Measurements from ENCODE around the gene AGAP1.

The AGAP1 gene

DNA sequence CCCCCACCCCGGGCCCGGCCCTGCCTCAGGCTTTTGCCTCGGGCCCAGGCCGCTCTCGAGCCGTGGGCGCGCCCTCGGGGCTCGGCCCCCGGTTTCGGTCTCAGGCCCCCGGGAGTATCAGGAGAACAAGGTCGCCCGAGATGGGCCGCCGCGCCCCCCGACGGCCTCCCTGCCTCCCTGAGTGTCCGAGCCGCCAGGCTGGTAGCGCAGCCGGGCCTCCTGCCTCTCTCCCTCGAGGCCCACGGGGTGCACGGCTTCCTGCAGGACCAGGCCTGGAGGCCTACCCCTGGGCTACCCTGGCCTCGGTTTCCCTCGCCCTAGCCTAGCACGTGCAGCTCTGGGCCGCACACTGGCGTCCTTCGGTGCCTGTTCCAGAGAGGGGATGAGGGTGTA is 665.9 kb downstream of the AGAP1 start:
- TF ChIP-seq FOXP2 (optimal IDR thresholded peaks at IDR 0.05; ENCODE audit: borderline replicate concordance, extremely low read depth, extremely low read length, insufficient read depth) = no peak
- no peak for TF ChIP-seq POLR2AphosphoS5 (IDR thresholded peaks at IDR 0.05; ENCODE audit: low read depth, low read length)
- TF ChIP-seq SIN3A (IDR thresholded peaks at IDR 0.05; ENCODE audit: borderline replicate concordance, insufficient read depth, low read length) = no peak
- TF ChIP-seq, protein P1, sequence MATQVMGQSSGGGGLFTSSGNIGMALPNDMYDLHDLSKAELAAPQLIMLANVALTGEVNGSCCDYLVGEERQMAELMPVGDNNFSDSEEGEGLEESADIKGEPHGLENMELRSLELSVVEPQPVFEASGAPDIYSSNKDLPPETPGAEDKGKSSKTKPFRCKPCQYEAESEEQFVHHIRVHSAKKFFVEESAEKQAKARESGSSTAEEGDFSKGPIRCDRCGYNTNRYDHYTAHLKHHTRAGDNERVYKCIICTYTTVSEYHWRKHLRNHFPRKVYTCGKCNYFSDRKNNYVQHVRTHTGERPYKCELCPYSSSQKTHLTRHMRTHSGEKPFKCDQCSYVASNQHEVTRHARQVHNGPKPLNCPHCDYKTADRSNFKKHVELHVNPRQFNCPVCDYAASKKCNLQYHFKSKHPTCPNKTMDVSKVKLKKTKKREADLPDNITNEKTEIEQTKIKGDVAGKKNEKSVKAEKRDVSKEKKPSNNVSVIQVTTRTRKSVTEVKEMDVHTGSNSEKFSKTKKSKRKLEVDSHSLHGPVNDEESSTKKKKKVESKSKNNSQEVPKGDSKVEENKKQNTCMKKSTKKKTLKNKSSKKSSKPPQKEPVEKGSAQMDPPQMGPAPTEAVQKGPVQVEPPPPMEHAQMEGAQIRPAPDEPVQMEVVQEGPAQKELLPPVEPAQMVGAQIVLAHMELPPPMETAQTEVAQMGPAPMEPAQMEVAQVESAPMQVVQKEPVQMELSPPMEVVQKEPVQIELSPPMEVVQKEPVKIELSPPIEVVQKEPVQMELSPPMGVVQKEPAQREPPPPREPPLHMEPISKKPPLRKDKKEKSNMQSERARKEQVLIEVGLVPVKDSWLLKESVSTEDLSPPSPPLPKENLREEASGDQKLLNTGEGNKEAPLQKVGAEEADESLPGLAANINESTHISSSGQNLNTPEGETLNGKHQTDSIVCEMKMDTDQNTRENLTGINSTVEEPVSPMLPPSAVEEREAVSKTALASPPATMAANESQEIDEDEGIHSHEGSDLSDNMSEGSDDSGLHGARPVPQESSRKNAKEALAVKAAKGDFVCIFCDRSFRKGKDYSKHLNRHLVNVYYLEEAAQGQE (IDR thresholded peaks at IDR 0.05; ENCODE audit: insufficient read depth in 1 of 2, low read depth in 2 of 2, low read length in 2 of 2) = no peak
- no peak for TF ChIP-seq TAF1 (IDR thresholded peaks at IDR 0.05; ENCODE audit: borderline replicate concordance, insufficient read depth, low read length)

DNA sequence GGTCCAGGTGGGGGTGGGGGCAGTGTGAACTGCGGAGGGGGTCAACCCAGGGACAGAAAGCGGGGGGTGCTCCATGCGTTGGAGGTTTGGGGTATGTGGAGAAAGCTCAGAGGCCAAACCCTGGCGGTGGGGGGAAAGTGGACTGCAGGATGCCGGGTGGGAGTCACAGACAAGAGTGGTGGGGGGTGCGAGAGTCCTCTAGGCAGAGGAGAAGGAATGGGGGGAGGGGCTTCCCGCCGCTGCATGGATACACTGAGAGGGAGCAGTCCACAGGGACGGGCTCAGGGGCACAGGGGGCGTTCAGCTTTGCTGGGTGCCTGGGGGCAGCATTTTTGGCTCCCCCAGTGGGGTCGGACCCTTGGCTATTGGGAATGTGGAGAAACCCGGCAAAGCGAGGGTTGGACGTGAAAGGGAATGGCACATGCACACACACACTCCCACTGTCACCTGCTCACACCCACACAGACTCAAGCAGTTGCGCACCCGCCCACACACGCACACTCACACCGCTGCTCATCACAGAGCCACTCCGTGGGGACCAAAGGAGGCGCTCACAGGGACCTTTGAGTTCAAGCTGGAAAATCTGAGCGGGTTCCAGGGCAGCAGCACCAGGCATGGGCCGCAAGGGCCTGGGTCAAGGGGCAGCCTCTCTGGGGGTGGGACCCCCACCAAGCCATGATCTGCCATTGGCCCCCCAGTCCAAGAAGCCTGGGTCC is 666.7 kb downstream of the AGAP1 start:
- TF ChIP-seq POLR2AphosphoS5 (IDR thresholded peaks at IDR 0.05; ENCODE audit: low read depth, low read length) (no peak), FOXP2 (optimal IDR thresholded peaks at IDR 0.05; ENCODE audit: borderline replicate concordance, extremely low read depth, extremely low read length, insufficient read depth) (no peak), SIN3A (IDR thresholded peaks at IDR 0.05; ENCODE audit: borderline replicate concordance, insufficient read depth, low read length) (no peak), TAF1 (IDR thresholded peaks at IDR 0.05; ENCODE audit: borderline replicate concordance, insufficient read depth, low read length) (no peak)
- TF ChIP-seq, protein P1 (IDR thresholded peaks at IDR 0.05; ENCODE audit: insufficient read depth in 1 of 2, low read depth in 2 of 2, low read length in 2 of 2) = no peak

DNA sequence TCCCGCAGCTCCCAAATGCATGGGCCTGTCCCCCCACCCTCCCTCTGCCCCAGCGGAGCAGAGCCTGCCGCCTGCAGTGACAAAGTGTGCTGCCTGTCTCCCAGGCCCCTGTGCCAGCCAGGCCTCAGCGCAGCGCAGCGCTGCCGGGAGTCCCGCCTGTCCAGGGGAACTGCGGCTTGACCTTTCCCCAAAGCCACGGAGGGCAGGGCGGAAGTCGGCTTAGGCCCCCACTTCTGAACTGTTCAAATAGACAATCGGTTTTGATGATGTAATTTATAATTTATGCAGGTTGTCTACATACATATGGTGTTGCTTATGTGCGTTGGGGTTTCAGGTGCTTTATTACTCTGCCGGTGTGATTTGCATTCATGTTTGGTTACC is 667.2 kb downstream of the AGAP1 start:
- TF ChIP-seq FOXP2 (optimal IDR thresholded peaks at IDR 0.05; ENCODE audit: borderline replicate concordance, extremely low read depth, extremely low read length, insufficient read depth) (no peak), SIN3A (IDR thresholded peaks at IDR 0.05; ENCODE audit: borderline replicate concordance, insufficient read depth, low read length) (no peak), TAF1 (IDR thresholded peaks at IDR 0.05; ENCODE audit: borderline replicate concordance, insufficient read depth, low read length) (no peak)
- TF ChIP-seq, protein P1 (IDR thresholded peaks at IDR 0.05; ENCODE audit: insufficient read depth in 1 of 2, low read depth in 2 of 2, low read length in 2 of 2) = no peak

DNA sequence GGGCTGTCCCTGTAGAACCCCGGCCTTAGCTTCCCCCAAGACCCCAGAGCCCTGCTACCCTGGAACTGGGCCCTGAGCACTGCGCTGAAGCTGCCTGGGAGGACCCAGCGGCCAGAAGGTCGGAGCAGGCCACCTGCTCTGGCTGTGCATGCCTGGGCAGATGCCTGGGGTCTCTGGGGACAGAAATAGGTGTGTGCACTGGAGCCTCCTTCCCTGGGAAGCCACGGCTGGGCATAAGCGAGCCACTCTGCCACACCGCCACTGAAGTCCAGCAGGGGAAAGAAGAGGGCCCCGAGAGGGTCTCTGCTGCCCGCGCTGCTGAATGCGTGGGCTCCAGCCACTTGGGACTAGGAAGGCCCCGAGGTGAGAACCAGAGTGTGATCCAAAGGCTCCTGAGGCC is 667.7 kb downstream of the AGAP1 start:
- TF ChIP-seq POLR2AphosphoS5 (IDR thresholded peaks at IDR 0.05; ENCODE audit: low read depth, low read length) (no peak), TAF1 (IDR thresholded peaks at IDR 0.05; ENCODE audit: borderline replicate concordance, insufficient read depth, low read length) (no peak), SIN3A (IDR thresholded peaks at IDR 0.05; ENCODE audit: borderline replicate concordance, insufficient read depth, low read length) (no peak), FOXP2 (optimal IDR thresholded peaks at IDR 0.05; ENCODE audit: borderline replicate concordance, extremely low read depth, extremely low read length, insufficient read depth) (no peak)
- TF ChIP-seq, protein P1 (IDR thresholded peaks at IDR 0.05; ENCODE audit: insufficient read depth in 1 of 2, low read depth in 2 of 2, low read length in 2 of 2) = no peak
